ENCODE results near the gene HIKESHI. TPM values are rescaled to one million over a fixed set of nuclear protein-coding genes. Genes with fewer than 3 reads are reported as not detected.

Gene HIKESHI
- total RNA-seq, 1 experiment from 2014 or later: 38.2 TPM

- ChIA-PET POLR2A (no interaction called here), CTCF (no interaction called here), RAD21 (ENCODE audit: low non-redundant PET in 1 of 2, low total read pairs in 2 of 2, uncharacterized antibody in 2 of 2, unreplicated experiment in 2 of 2) (no interaction called here)
- no peaks in the 10 kb centered on the region; the same call in 1 of the 2 replicates for H3K9me2 ChIP-seq (ENCODE audit: insufficient read depth)
- no peaks in the 10 kb centered on the region for H3K79me2 ChIP-seq (ENCODE audit: insufficient read depth, low read length)
- intact Hi-C loops (cut with micrococcal nuclease): no loop called here
- no peaks in the 10 kb centered on the region for H3K9me3 ChIP-seq (ENCODE audit: control insufficient read depth in 1 of 2, insufficient read depth in 1 of 2, low read depth in 1 of 2, low read length in 2 of 2)
- no peak overlapping the region for H3K4me2 ChIP-seq (ENCODE audit: low read length)
- ATAC-seq (no peak), DNase-seq (ENCODE audit: low read depth, low spot score) (no peak)
- no peaks in the 10 kb centered on the region for H3K4me1 ChIP-seq (ENCODE audit: control insufficient read depth in 1 of 2, insufficient read depth in 2 of 2, low read length in 2 of 2)
- H2AFZ ChIP-seq (ENCODE audit: low read depth, low read length, poor library complexity, severe bottlenecking): no peak overlapping the region
- no peak overlapping the region for H3K9ac ChIP-seq (ENCODE audit: low read length)
- no peak overlapping the region for H3K27ac ChIP-seq (ENCODE audit: low read depth, low read length)
- H3K4me3 ChIP-seq (replicated peaks in 1 of 2; ENCODE audit: low read depth in 1 of 2, low read length in 2 of 2): no peak overlapping the region
- TF ChIP-seq YY1 (IDR thresholded peaks at IDR 0.05; ENCODE audit: extremely low read depth, insufficient replicate concordance, low read depth, low read length) (no peak), ZFX (IDR thresholded peaks at IDR 0.05) (no peak), POLR2AphosphoS5 (IDR thresholded peaks at IDR 0.05; ENCODE audit: low read depth, low read length) (no peak), EZH2 (IDR thresholded peaks at IDR 0.05) (no peak), SIN3A (IDR thresholded peaks at IDR 0.05; ENCODE audit: low read depth) (no peak)
- H3K36me3 ChIP-seq (ENCODE audit: control insufficient read depth in 1 of 2, insufficient read depth in 2 of 2, low read length in 2 of 2): no peaks in the 10 kb centered on the region
- H4K20me1 ChIP-seq (ENCODE audit: insufficient read depth): no peaks in the 10 kb centered on the region
- no peaks in the 10 kb centered on the region for H3K27me3 ChIP-seq (ENCODE audit: insufficient read depth, low read length)
- no TSS peak for BruUV-seq (replicated peaks)
These were observed 93.1 kb downstream of the HIKESHI start for GRCh38 chr11:86395061-86395551.

Other genes starting within 250 kb of the HIKESHI start
- 90.6 TPM for gene PICALM, start 233.2 kb upstream of the HIKESHI start, total RNA-seq (2021; ENCODE audit: unreplicated experiment)
- 25.2 TPM for gene EED, start 57.5 kb upstream of the HIKESHI start, total RNA-seq (2021; ENCODE audit: unreplicated experiment)
- gene CCDC81, start 72.6 kb downstream of the HIKESHI start, total RNA-seq (2021; ENCODE audit: unreplicated experiment): 0.69 TPM